Gastrocnemius medialis (tissue), 4 donors: Measurements from ENCODE around the gene RAB15. TPM values are rescaled to one million over a fixed set of nuclear protein-coding genes. Genes with fewer than 3 reads are reported as not detected.

Source experiments
- ATAC-seq, 2 donors: fragments of 150-250 bp; one replicate each; pipeline ENCODE4 v1.9.1; 2016
- DNase-seq, 2 donors: peaks; one replicate each; pipeline ENCODE4 v3.0.0-alpha.2; 2019
- H3K27ac ChIP-seq, 4 donors: fragments of 200-600 bp; sonication (generic); 1 replicate in 1 of 4; 2 replicates in 3 of 4; pipeline ENCODE4 v1.5.1; 2016 to 2018; ENCODE audit warnings: mild to moderate bottlenecking in 2 of 4, moderate library complexity in 1 of 4
- H3K27me3 ChIP-seq, 3 donors: fragments of 200-600 bp; sonication (generic) in 2 of 3; 1 replicate in 1 of 3; 2 replicates in 2 of 3; pipeline versions ENCODE4 v1.5.1 to v1.6.0; 2016 to 2019; ENCODE audit warnings: mild to moderate bottlenecking in 1 of 3, moderate library complexity in 1 of 3
- H3K36me3 ChIP-seq, 2 donors: fragments of 200-600 bp; sonication (generic) in 1 of 2; one replicate each; pipeline ENCODE4 v1.5.1; 2017 to 2018
- H3K4me1 ChIP-seq, 2 donors: fragments of 200-600 bp; sonication (generic) in 1 of 2; one replicate each; pipeline ENCODE4 v1.5.1; 2016 to 2017; ENCODE audit warnings: mild to moderate bottlenecking in 2 of 2
- H3K4me3 ChIP-seq, 4 donors: fragments of 200-600 bp; sonication (generic) in 3 of 4; 1 replicate in 1 of 4; 2 replicates in 3 of 4; pipeline ENCODE4 v1.5.1; 2016 to 2019; ENCODE audit warnings: mild to moderate bottlenecking in 2 of 4
- H3K9me3 ChIP-seq, 3 donors: fragments of 200-600 bp; sonication (generic) in 2 of 3; 1 replicate in 1 of 3; 2 replicates in 2 of 3; pipeline ENCODE4 v1.5.1; 2016 to 2019
- POLR2A ChIP-seq, 2 donors: fragments of 450-650 bp; IDR thresholded peaks; one replicate each; pipeline ENCODE4 v1.6.1; 2017; ENCODE audit warnings: antibody characterized with exemption in 2 of 2, mild to moderate bottlenecking in 2 of 2, moderate library complexity in 2 of 2
- in situ Hi-C, 4 donors: fragments of 200-750 bp; cut with MboI; loops; one replicate each; pipeline versions ENCODE4 v1.15.0 to v1.8.0; 2017; ENCODE audit warnings: low sequenced_read_pairs in 4 of 4
- intact Hi-C: fragments of 100-400 bp; cut with DNase I; formaldehyde crosslinking; loops from one replicate; pipeline ENCODE4 v1.15.1; 2023; ENCODE audit warnings: low total_unique reads
- total RNA-seq, 4 donors: library from RNA; depleted of rRNA; stranded (reverse); fragments of >200 nt; gene quantifications; one replicate each; pipeline versions ENCODE4 v1.1.0 to v1.2.3, GENCODE V29; 2016
- TF ChIP-seq, protein P1 (sequence below), 5 experiments: fragments of 450-650 bp in 3 of 5; fragments of 200-600 bp in 2 of 5; sonication (generic) in 2 of 5; IDR thresholded peaks in 4 of 5; conservative IDR thresholded peaks in 1 of 5; 1 replicate in 4 of 5; 2 replicates in 1 of 5; pipeline ENCODE4 v1.5.1; 2016 to 2019; ENCODE audit warnings: antibody characterized with exemption in 5 of 5, mild to moderate bottlenecking in 3 of 5, moderate library complexity in 3 of 5

The RAB15 gene
- total RNA-seq, 4 donors from 2014 or later = 0.51 to 7.3 (median 2.0) TPM

GRCh38 chr14:64951291-64951690, 20.8 kb downstream of the RAB15 start:
- H3K27ac ChIP-seq = peak overlapping the region; percentile 90 to 97 (median 92)
- H3K4me1 ChIP-seq = peaks cover 44 to 56% of the 10 kb centered on the region in 2 donors
- in situ Hi-C loops (no loop called here), intact Hi-C loops (no loop called here)
- no peak for ATAC-seq
- TF ChIP-seq POLR2A (IDR thresholded peaks at IDR 0.05) = no peak
- TF ChIP-seq, protein P1, sequence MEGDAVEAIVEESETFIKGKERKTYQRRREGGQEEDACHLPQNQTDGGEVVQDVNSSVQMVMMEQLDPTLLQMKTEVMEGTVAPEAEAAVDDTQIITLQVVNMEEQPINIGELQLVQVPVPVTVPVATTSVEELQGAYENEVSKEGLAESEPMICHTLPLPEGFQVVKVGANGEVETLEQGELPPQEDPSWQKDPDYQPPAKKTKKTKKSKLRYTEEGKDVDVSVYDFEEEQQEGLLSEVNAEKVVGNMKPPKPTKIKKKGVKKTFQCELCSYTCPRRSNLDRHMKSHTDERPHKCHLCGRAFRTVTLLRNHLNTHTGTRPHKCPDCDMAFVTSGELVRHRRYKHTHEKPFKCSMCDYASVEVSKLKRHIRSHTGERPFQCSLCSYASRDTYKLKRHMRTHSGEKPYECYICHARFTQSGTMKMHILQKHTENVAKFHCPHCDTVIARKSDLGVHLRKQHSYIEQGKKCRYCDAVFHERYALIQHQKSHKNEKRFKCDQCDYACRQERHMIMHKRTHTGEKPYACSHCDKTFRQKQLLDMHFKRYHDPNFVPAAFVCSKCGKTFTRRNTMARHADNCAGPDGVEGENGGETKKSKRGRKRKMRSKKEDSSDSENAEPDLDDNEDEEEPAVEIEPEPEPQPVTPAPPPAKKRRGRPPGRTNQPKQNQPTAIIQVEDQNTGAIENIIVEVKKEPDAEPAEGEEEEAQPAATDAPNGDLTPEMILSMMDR (IDR thresholded peaks at IDR 0.05 in 4 of 5, conservative IDR thresholded peaks at IDR 0.05 in 1 of 5) = no peak
- no peak for DNase-seq
- no peaks in the 10 kb centered on the region for H3K27me3 ChIP-seq
- peak overlapping the region in 1 of 4 donors; percentile 19 for H3K4me3 ChIP-seq
- peaks cover 0 to 8% of the 10 kb centered on the region in 2 donors for H3K36me3 ChIP-seq
- no peaks in the 10 kb centered on the region for H3K9me3 ChIP-seq

- intact Hi-C loops = no loop called here
- ATAC-seq = peak; percentile 90 to 96
- in situ Hi-C loops = no loop called here
- Histone ChIP-seq H3K27me3 (no peaks in the 10 kb centered on the region), H3K36me3 (peaks cover 0 to 8% of the 10 kb centered on the region in 2 donors), H3K4me1 (peaks cover 44 to 56% of the 10 kb centered on the region in 2 donors), H3K4me3 (peak overlapping the region in 2 of 4 donors; percentile 19 to 25), H3K27ac (peak overlapping the region; percentile 90 to 97 (median 92)), H3K9me3 (no peaks in the 10 kb centered on the region)
- peak; percentile 60 to 73 for TF ChIP-seq POLR2A (IDR thresholded peaks at IDR 0.05)
- TF ChIP-seq, protein P1 (IDR thresholded peaks at IDR 0.05 in 4 of 5, conservative IDR thresholded peaks at IDR 0.05 in 1 of 5) = no peak
- peak; percentile 66 to 78 for DNase-seq
Measured at GRCh38 chr14:64950889-64951288, 21.2 kb downstream of the RAB15 start.

DNA sequence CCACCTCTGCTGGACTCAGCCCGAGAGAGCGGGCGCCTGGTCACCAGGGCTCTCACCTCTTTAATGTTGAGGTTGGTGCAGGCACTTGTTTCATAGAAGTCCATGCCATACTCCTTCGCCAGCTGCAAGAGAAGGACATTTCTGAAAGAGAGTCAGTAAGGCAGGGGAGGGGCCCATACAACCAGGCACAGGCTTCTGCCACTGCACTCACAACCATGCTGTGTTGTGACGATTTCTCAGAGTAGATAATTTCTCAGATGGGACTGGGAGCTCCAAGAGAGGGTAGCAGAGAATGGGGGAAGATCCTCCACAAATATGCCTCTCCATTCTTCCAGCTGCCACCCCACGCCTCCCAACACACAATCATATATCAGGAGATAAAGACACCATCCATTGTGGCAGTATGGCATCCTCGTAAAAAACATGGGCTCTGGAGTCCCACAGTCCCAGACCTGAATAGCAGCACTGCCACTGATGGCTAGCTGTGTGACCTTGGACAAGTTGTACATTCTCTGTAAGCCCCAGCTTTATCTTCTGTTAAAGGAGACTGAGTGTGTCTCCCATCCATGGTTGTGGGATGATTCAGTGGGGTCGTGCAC, 23.4 kb downstream of the RAB15 start:
- Histone ChIP-seq H3K4me3 (no peak overlapping the region), H3K36me3 (peaks cover 0 to 8% of the 10 kb centered on the region in 2 donors), H3K4me1 (peaks cover 39 to 53% of the 10 kb centered on the region in 2 donors), H3K27me3 (no peaks in the 10 kb centered on the region), H3K27ac (peak overlapping the region in 1 of 4 donors; percentile 4), H3K9me3 (no peaks in the 10 kb centered on the region)
- DNase-seq (no peak), ATAC-seq (no peak)
- TF ChIP-seq, protein P1 (IDR thresholded peaks at IDR 0.05 in 4 of 5, conservative IDR thresholded peaks at IDR 0.05 in 1 of 5) = no peak
- TF ChIP-seq POLR2A (IDR thresholded peaks at IDR 0.05) = no peak
- in situ Hi-C loops = no loop called here
- intact Hi-C loops = no loop called here

DNA sequence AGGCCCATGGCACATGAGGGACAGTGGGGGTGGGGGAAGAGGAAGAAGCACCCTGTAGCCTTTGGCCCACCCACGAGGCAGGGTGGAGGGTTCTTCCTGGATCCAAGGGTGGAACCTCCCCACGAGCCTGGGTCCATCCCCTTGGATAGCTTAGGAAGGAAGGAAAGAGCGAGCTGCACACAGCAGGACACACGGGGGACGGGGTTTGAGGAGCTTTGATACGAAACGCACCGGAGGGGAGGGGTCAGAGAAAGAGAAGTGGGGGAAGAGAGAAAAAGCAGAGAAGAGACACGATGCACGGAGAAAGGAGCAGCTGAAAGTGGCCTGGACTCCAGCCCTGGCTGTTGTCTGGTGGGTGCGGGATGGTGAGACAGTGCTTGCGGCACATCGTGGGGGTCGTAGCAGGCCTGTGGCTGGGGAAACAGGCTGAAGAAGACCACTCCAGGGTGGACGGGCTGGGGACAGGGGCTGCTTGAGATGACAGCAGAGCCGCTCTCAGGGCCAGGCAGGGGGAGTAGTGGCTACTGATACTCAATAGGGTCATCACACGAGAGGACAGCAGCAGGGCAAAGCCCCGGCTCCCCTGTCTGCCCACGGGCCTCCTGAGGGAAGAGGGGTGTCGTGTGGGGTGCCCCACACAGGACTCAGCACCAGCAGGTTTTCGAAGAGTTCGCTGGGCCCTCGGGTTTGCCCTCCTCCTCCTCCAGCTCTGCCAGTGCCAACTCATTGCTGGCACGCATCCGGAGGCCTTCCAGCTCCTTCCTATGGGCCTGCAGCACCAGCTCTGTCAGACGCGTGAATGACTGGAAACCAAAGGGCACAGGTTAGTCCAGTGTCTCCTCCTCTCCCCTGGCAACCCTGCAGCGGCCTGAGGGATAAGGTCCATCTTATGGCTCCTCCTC, 24.2 kb downstream of the RAB15 start:
- DNase-seq = no peak

More for the DNA sequence above, 24.2 kb downstream of the RAB15 start:
- Histone ChIP-seq H3K27me3 (no peaks in the 10 kb centered on the region), H3K4me3 (no peak overlapping the region), H3K9me3 (no peaks in the 10 kb centered on the region), H3K36me3 (peaks cover 0 to 14% of the 10 kb centered on the region in 2 donors), H3K4me1 (peaks cover 32 to 47% of the 10 kb centered on the region in 2 donors), H3K27ac (peak overlapping the region in 1 of 4 donors; percentile 4)
- in situ Hi-C loops (no loop called here), intact Hi-C loops (no loop called here)
- TF ChIP-seq, protein P1 (IDR thresholded peaks at IDR 0.05 in 4 of 5, conservative IDR thresholded peaks at IDR 0.05 in 1 of 5) = no peak
- no peak for TF ChIP-seq POLR2A (IDR thresholded peaks at IDR 0.05)
- ATAC-seq = no peak
